Caco-2 (cell line): ENCODE data around the gene ZDHHC4. TPM values are rescaled to one million over a fixed set of nuclear protein-coding genes. Genes with fewer than 3 reads are reported as not detected.

Experiments
- Bru-seq: library from RNA; stranded (reverse); fragments of 400-500 nt; gene quantifications from one replicate; lab custom pipeline; 2021; lab: Mats Ljungman, UMichigan
- BruChase-seq, 2 experiments: library from RNA; stranded (reverse); fragments of 400-500 nt; gene quantifications; one replicate each; lab custom pipeline; 2021; lab: Mats Ljungman, UMichigan
- BruUV-seq: library from RNA; stranded (reverse); fragments of 400-500 nt; replicated peaks from 2 replicates; lab custom pipeline; 2021; lab: Mats Ljungman, UMichigan
- CTCF ChIA-PET: fragments of 300-600 bp; sonication (Branson Sonifier 250); formaldehyde crosslinking; loops from one replicate; lab custom pipeline; 2022; ENCODE audit warnings: antibody characterized with exemption; lab: Charles Lee
- POLR2A ChIA-PET: fragments of 300-600 bp; sonication (Branson Sonifier 250); formaldehyde crosslinking; loops from one replicate; lab custom pipeline; 2022; ENCODE audit warnings: antibody characterized with exemption; lab: Charles Lee
- DNase-seq, 2 experiments: peaks; one replicate each; pipeline versions ENCODE4 v3.0.0 to v3.0.0-alpha.2; 2020 to 2022
- H3K27me3 ChIP-seq: replicated peaks from 2 replicates; pipeline ENCODE4 v1.6.0; 2011; ENCODE audit warnings: low read length; ENCODE audit not compliant: control insufficient read depth, insufficient read depth
- H3K36me3 ChIP-seq: 2 replicates; pipeline ENCODE4 v1.5.1; 2011; ENCODE audit warnings: low read length; ENCODE audit not compliant: control insufficient read depth, insufficient read depth
- H3K4me1 ChIP-seq: fragments of 250-450 bp; sonication (Bioruptor Pico); 2 replicates; pipeline ENCODE4 v1.5.1; 2020; ENCODE audit warnings: mild to moderate bottlenecking
- H3K4me3 ChIP-seq: 2 replicates; pipeline ENCODE4 v1.5.1; 2011; ENCODE audit warnings: low read depth, mild to moderate bottlenecking, control low read depth, low read length
- H3K9me3 ChIP-seq: fragments of 250-450 bp; sonication (Bioruptor Pico); 2 replicates; pipeline ENCODE4 v1.5.1; 2020; ENCODE audit warnings: mild to moderate bottlenecking, moderate library complexity
- H3K27ac Mint-ChIP-seq: one replicate; pipeline ENCODE4 v1.8.0; 2022; ENCODE audit warnings: mixed read lengths; ENCODE audit not compliant: unreplicated experiment
- H3K27me3 Mint-ChIP-seq: one replicate; pipeline ENCODE4 v1.8.0; 2022; ENCODE audit warnings: mixed read lengths; ENCODE audit not compliant: insufficient read depth, unreplicated experiment
- H3K36me3 Mint-ChIP-seq: one replicate; pipeline ENCODE4 v1.8.0; 2022; ENCODE audit warnings: mild to moderate bottlenecking, mixed read lengths; ENCODE audit not compliant: insufficient read depth, unreplicated experiment
- H3K4me1 Mint-ChIP-seq: one replicate; pipeline ENCODE4 v1.8.0; 2022; ENCODE audit warnings: low read depth, mixed read lengths; ENCODE audit not compliant: unreplicated experiment
- H3K4me3 Mint-ChIP-seq: one replicate; pipeline ENCODE4 v1.8.0; 2022; ENCODE audit warnings: mild to moderate bottlenecking, moderate library complexity, mixed read lengths; ENCODE audit not compliant: unreplicated experiment
- H3K9me3 Mint-ChIP-seq: one replicate; pipeline ENCODE4 v1.8.0; 2022; ENCODE audit warnings: mixed read lengths; ENCODE audit not compliant: unreplicated experiment
- CTCF ChIP-seq, 2 experiments: fragments of 200-600 bp in 1 of 2; IDR thresholded peaks; 1 replicate in 1 of 2; 2 replicates in 1 of 2; pipeline versions ENCODE4 v1.5.1 to v1.8.0; 2011 to 2022; ENCODE audit warnings: antibody characterized with exemption in 1 of 2, control low read depth in 1 of 2, inconsistent platforms in 1 of 2, low read depth in 1 of 2, low read length in 1 of 2, mild to moderate bottlenecking in 1 of 2, moderate library complexity in 1 of 2; ENCODE audit not compliant: insufficient read depth in 1 of 2, severe bottlenecking in 1 of 2, unreplicated experiment in 1 of 2
- intact Hi-C: fragments of 100-400 bp; cut with micrococcal nuclease; formaldehyde crosslinking; loops from one replicate; pipeline ENCODE4 v1.10.0; 2022; ENCODE audit not compliant: unreplicated experiment
- long read RNA-seq: library from polyadenylated mRNA; stranded (forward); transcript quantifications from one replicate; pipeline ENCODE4 v2.0.0, GENCODE V29; 2022
- total RNA-seq: library from RNA; stranded (reverse); gene quantifications from 2 replicates; pipeline ENCODE4 v1.2.3, GENCODE V29; 2022

Gene ZDHHC4
- 69.9 and 78.9 TPM in 2 replicates for total RNA-seq
- percentile 71 among the genes with signal in this experiment for Bru-seq, nascent RNA
- percentile 70 among the genes with signal in this experiment for BruChase-seq, experiment 1, labeled RNA remaining after a 2-hour chase
- percentile 84 among the genes with signal in this experiment for BruChase-seq, experiment 2, labeled RNA remaining after a 6-hour chase
- long read RNA-seq, transcript ZDHHC4-201 (8 exons, 1,259 nt), result major isoform, 31 of 101 reads
- long read RNA-seq, transcript ZDHHC4-202 (8 exons, 1,942 nt), result minor isoform, 6 of 101 reads
- long read RNA-seq, transcript ZDHHC4-203 (9 exons, 1,461 nt), result minor isoform, 23 of 101 reads
- long read RNA-seq, transcript ZDHHC4-205 (8 exons, 1,552 nt), result minor isoform, 20 of 101 reads
- long read RNA-seq, partial matches to known transcripts, result 2 of 101 reads
- long read RNA-seq, other reads (novel, unspliced or antisense), result 16 of 101 reads

GRCh38 chr7:6577369-6578113 lies at the start of gene ZDHHC4:
ZDHHC4 (plus strand) TSS chr7:6577454; CDS start chr7:6580562, 3,108 bp downstream.
- TF ChIP-seq CTCF (IDR thresholded peaks at IDR 0.05; ENCODE audit: insufficient read depth in 1 of 2, low read depth in 1 of 2, low read length in 1 of 2, severe bottlenecking in 1 of 2, unreplicated experiment in 1 of 2), result no peak
- peak within 1 kb of the TSS; percentile 92 for H3K4me3 Mint-ChIP-seq
- peaks cover 42% of the 10 kb centered on the region for H3K36me3 Mint-ChIP-seq
- Histone ChIP-seq H3K4me3 (peak within 1 kb of the TSS; percentile 58), H3K4me1 (peaks cover 12% of the 10 kb centered on the region), H3K36me3 (no peaks in the 10 kb centered on the region; the same call in 1 of the 2 replicates), H3K9me3 (no peaks in the 10 kb centered on the region), H3K27me3 (no peaks in the 10 kb centered on the region)
- DNase-seq, result peak; percentile 89 to 91
- H3K27me3 Mint-ChIP-seq, result no peaks in the 10 kb centered on the region
- peaks cover 14% of the 10 kb centered on the region for H3K4me1 Mint-ChIP-seq
- intact Hi-C loops, result loop anchor here (5.0 kb wide), 1 partner anchor 60 kb away; no protein-coding TSS in a partner anchor
- BruUV-seq, result no TSS peak
- POLR2A ChIA-PET, result interaction anchor here (0.7 to 0.9 kb wide), 2 partner anchors 12 to 1685 kb away, joined by 3 read pairs; partner anchors contain the start of gene INTS15
- CTCF ChIA-PET, result interaction anchor here (0.8 kb wide), 1 partner anchor 12 kb away, joined by 3 read pairs; the partner anchor contains the start of gene INTS15
- no peaks in the 10 kb centered on the region for H3K9me3 Mint-ChIP-seq
- peak within 1 kb of the TSS; percentile 96 for H3K27ac Mint-ChIP-seq

GRCh38 chr7:6528401-6529130 lies 48.7 kb upstream of the ZDHHC4 start:
- Mint-ChIP-seq H3K27me3 (peaks cover 23% of the 10 kb centered on the region), H3K9me3 (no peaks in the 10 kb centered on the region), H3K4me3 (no peak overlapping the region), H3K27ac (no peak overlapping the region), H3K4me1 (no peaks in the 10 kb centered on the region), H3K36me3 (no peaks in the 10 kb centered on the region)
- H3K4me1 ChIP-seq, result no peaks in the 10 kb centered on the region
- CTCF ChIA-PET, result no interaction called here
- TF ChIP-seq CTCF (IDR thresholded peaks at IDR 0.05; ENCODE audit: insufficient read depth in 1 of 2, low read depth in 1 of 2, low read length in 1 of 2, severe bottlenecking in 1 of 2, unreplicated experiment in 1 of 2), result no peak
- no peaks in the 10 kb centered on the region; the same call in 1 of the 2 replicates for H3K27me3 ChIP-seq
- no peak for DNase-seq
- H3K36me3 ChIP-seq, result no peaks in the 10 kb centered on the region
- H3K4me3 ChIP-seq, result no peak overlapping the region
- POLR2A ChIA-PET, result interaction anchor here (0.6 kb wide), 1 partner anchor 85 kb away, joined by 10 read pairs; no protein-coding TSS in a partner anchor
- no peaks in the 10 kb centered on the region for H3K9me3 ChIP-seq
- intact Hi-C loops, result no loop called here
- BruUV-seq, result no TSS peak
